BLaER1 treated with 17β-estradiol and CSF1 and Interleukin-3, amounts not matched to agents 10 nM and 100 nM (cell line): Measurements from ENCODE around the gene SNX8.

Experiments used
- H3K27ac ChIP-seq, 11 experiments: shearing (Covaris generic); formaldehyde crosslinking; 2 replicates each; pipeline ENCODE4 v1.8.1; 2022
- H3K27me3 ChIP-seq, 11 experiments: shearing (Covaris generic); formaldehyde crosslinking; 2 replicates each; pipeline ENCODE4 v1.8.1; 2022
- H3K36me3 ChIP-seq, 11 experiments: shearing (Covaris generic); formaldehyde crosslinking; 2 replicates each; pipeline ENCODE4 v1.8.1; 2022
- H3K4me1 ChIP-seq, 10 experiments: shearing (Covaris generic); formaldehyde crosslinking; 2 replicates each; pipeline ENCODE4 v1.8.1; 2022
- H3K4me2 ChIP-seq, 11 experiments: shearing (Covaris generic); formaldehyde crosslinking; 2 replicates each; pipeline ENCODE4 v1.8.1; 2022
- H3K4me3 ChIP-seq, 10 experiments: shearing (Covaris generic); formaldehyde crosslinking; 2 replicates each; pipeline ENCODE4 v1.8.1; 2022
- H3K9ac ChIP-seq, 11 experiments: shearing (Covaris generic); formaldehyde crosslinking; 2 replicates each; pipeline ENCODE4 v1.8.1; 2022
- H3K9me3 ChIP-seq, 11 experiments: shearing (Covaris generic); formaldehyde crosslinking; replicated peaks in 1 of 11; 2 replicates each; pipeline ENCODE4 v1.8.1; 2022
- H4K20me1 ChIP-seq, 11 experiments: shearing (Covaris generic); formaldehyde crosslinking; 2 replicates each; pipeline ENCODE4 v1.8.1; 2022
- Cebpa-rat ChIP-seq, 11 experiments: shearing (Covaris generic); IDR thresholded peaks; 2 replicates each; pipeline ENCODE4 v1.8.1; 2022

The SNX8 gene

DNA sequence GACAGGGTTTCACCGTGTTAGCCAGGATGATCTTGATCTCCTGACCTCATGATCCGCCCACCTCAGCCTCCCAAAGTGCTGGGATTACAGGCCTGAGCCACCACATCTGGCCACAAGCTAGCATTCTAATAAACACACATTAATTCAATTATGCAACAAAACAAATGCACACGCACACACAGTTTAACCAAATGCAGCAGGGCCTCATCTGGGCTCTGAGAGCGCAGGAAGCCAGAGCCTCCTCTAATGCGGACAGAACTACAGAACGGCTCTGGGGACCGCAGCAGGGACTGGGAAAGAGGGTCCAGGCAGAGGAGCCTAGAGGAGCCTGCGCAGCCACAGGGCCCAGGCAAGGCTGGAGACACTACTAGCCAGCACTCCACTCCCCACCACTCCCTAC is 85.3 kb downstream of the SNX8 start:
- H3K36me3 ChIP-seq: peaks cover 65 to 74% (median 70%) of the 10 kb centered on the region in 11 experiments
- H3K9me3 ChIP-seq: no peaks in the 10 kb centered on the region
- H4K20me1 ChIP-seq: peaks cover 10 to 84% (median 78%) of the 10 kb centered on the region in 11 experiments; a peak in 20 of 22 replicates
- TF ChIP-seq Cebpa-rat (IDR thresholded peaks at IDR 0.05): no peak
- no peak overlapping the region for H3K4me3 ChIP-seq
- H3K27ac ChIP-seq: no peak overlapping the region
- no peak overlapping the region for H3K4me2 ChIP-seq
- H3K9ac ChIP-seq: peak overlapping the region in 9 of 11 experiments; percentile 1 to 95 (median 27); a peak in 7 of 22 replicates
- peaks cover 26 to 44% (median 34%) of the 10 kb centered on the region in 10 experiments for H3K4me1 ChIP-seq
- no peaks in the 10 kb centered on the region for H3K27me3 ChIP-seq

DNA sequence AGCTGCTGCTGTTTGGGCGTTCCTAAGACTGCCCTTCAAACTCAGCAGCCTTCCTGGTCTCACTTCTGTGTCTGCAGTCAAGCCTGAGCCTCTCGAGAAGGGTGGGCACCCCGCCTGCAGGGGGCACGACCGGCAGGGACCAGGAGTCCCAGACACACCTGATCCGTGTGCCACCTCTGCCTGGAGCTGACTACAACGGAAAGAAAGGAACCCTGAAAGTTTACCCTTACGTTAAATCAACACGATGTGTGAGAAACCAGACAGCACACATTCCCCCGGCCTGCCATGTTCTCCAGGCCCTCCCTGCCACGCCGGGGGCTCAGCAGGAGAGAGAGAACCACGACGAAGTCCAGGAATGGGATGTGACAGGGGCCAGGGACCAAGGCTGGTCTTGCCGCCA is 86.5 kb downstream of the SNX8 start:
- Histone ChIP-seq H4K20me1 (peaks cover 10 to 96% (median 91%) of the 10 kb centered on the region in 11 experiments; a peak in 20 of 22 replicates), H3K9me3 (no peaks in the 10 kb centered on the region), H3K4me1 (peaks cover 16 to 35% (median 25%) of the 10 kb centered on the region in 10 experiments), H3K36me3 (peaks cover 76 to 84% (median 81%) of the 10 kb centered on the region in 11 experiments), H3K4me2 (no peak overlapping the region), H3K9ac (peak overlapping the region in 6 of 11 experiments; percentile 15 to 46 (median 34); a peak in 8 of 22 replicates), H3K4me3 (no peak overlapping the region), H3K27me3 (no peaks in the 10 kb centered on the region), H3K27ac (no peak overlapping the region)
- no peak for TF ChIP-seq Cebpa-rat (IDR thresholded peaks at IDR 0.05)

DNA sequence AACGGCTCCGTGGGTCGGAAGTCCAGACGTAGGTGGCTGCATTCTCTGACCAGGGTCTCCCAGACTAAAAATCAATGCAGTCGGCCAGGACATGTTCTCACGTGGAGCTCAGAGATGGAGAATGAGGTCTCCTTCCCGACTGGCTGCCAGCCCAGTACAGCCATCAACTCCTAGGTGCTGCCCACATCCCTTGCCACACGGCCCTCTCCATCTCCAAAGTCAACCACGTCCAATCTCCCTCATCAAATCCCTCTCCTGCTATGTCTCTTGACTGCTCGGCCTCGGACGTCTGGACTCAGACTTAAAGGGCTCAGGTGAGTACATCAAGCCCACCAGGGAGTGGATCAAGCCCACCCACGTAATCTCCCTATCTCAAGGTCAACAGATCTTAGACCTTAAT is 88.4 kb downstream of the SNX8 start:
- TF ChIP-seq Cebpa-rat (IDR thresholded peaks at IDR 0.05): no peak
- peaks cover 94 to 100% (median 98%) of the 10 kb centered on the region in 11 experiments for H3K36me3 ChIP-seq
- H3K27me3 ChIP-seq: no peaks in the 10 kb centered on the region
- H3K4me3 ChIP-seq: no peak overlapping the region
- no peak overlapping the region for H3K4me2 ChIP-seq
- peaks cover 4 to 98% (median 83%) of the 10 kb centered on the region in 11 experiments; a peak in 21 of 22 replicates for H4K20me1 ChIP-seq
- H3K4me1 ChIP-seq: peaks cover 4 to 22% (median 12%) of the 10 kb centered on the region in 10 experiments
- no peak overlapping the region for H3K9ac ChIP-seq
- H3K27ac ChIP-seq: no peak overlapping the region
- no peaks in the 10 kb centered on the region for H3K9me3 ChIP-seq

DNA sequence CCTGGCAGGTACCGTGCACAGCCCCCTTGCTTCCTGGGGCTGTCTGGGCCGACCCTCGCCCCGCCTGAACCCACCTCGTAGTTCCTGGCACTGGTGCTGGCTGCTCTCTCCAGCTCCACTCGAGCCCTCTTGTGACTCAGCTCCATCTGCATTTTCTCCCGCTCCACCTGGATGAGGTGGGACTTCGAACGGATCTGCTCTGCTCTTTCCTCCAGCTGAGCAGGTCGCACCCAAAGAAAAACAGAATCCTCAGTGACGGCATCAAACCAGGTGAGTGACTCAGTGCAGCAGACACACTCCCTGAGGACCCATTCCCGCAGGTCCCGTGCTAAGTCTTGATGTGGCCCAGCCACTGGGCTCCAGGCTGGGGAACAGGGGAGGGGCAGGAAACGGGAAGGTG is 88.9 kb downstream of the SNX8 start:
- no peak for TF ChIP-seq Cebpa-rat (IDR thresholded peaks at IDR 0.05)
- Histone ChIP-seq H3K9me3 (no peaks in the 10 kb centered on the region), H3K9ac (no peak overlapping the region), H3K36me3 (peaks cover 95 to 100% (median 98%) of the 10 kb centered on the region in 11 experiments), H3K27me3 (no peaks in the 10 kb centered on the region), H3K4me3 (no peak overlapping the region), H4K20me1 (peaks cover 9 to 98% (median 83%) of the 10 kb centered on the region in 11 experiments; a peak in 21 of 22 replicates), H3K4me1 (peaks cover 0 to 17% (median 8%) of the 10 kb centered on the region in 10 experiments; a peak in 13 of 20 replicates), H3K27ac (no peak overlapping the region), H3K4me2 (no peak overlapping the region)

DNA sequence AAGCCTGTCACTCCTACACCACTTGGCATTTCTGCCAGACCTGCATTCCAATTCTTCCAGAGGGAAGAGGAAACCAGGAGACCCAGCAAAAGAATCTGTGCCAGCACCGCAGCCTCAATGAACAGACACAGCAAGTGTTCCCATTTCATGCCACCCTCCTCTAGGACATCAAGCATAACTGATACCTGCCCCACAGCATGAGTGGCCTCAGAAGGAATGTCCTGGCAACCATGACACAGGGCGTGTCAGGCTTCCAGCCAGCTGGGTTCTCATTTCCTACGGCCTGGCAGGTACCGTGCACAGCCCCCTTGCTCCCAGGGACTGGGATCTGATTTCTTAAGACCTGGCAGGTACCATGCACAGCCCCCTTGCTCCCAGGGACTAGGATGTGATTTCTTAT is 89.3 kb downstream of the SNX8 start:
- 0 out of 22 replicates have a peak overlapping the region, but pooled peaks of 1 of the 11 experiments have one; percentile 17 for H3K9ac ChIP-seq
- H3K27me3 ChIP-seq: no peaks in the 10 kb centered on the region
- H3K9me3 ChIP-seq: no peaks in the 10 kb centered on the region
- H3K4me3 ChIP-seq: no peak overlapping the region
- peaks cover 13 to 98% (median 83%) of the 10 kb centered on the region in 11 experiments; a peak in 21 of 22 replicates for H4K20me1 ChIP-seq
- H3K27ac ChIP-seq: no peak overlapping the region
- peaks cover 95 to 100% (median 98%) of the 10 kb centered on the region in 11 experiments for H3K36me3 ChIP-seq
- H3K4me1 ChIP-seq: peaks cover 0 to 13% (median 4%) of the 10 kb centered on the region in 10 experiments; a peak in 11 of 20 replicates
- no peak for TF ChIP-seq Cebpa-rat (IDR thresholded peaks at IDR 0.05)
- H3K4me2 ChIP-seq: no peak overlapping the region

DNA sequence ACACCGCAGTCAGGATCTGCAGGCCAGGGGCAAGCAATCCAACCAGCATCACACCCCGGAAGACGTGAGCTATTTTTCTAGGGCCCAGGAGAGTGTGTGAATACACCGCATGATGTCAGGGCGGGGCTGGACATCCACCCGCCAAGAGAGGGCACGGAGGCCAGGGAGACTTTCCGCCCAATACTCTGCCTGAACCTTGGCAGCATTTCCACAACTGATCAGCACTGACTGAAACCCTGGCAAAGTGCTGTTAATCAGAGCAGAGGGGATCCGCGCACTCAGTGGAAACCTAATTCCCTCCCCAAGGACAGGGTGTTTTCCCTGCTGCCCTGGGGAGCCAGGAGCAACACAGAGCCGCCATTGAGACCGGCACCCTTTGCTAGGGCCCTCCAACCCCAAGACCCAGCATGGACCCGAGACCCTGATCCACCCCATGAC is 89.7 kb downstream of the SNX8 start:
- Histone ChIP-seq H3K36me3 (peaks cover 94 to 100% (median 98%) of the 10 kb centered on the region in 11 experiments), H3K27me3 (no peaks in the 10 kb centered on the region), H3K4me2 (no peak overlapping the region), H3K9me3 (no peaks in the 10 kb centered on the region), H3K9ac (peak overlapping the region in 2 of 11 experiments; percentile 17 to 36; a peak in 1 of 22 replicates), H3K4me3 (no peak overlapping the region), H3K27ac (no peak overlapping the region), H3K4me1 (peaks cover 0 to 9% (median 3%) of the 10 kb centered on the region in 10 experiments; a peak in 6 of 20 replicates), H4K20me1 (peaks cover 14 to 98% (median 83%) of the 10 kb centered on the region in 11 experiments; a peak in 21 of 22 replicates)
- no peak for TF ChIP-seq Cebpa-rat (IDR thresholded peaks at IDR 0.05)

DNA sequence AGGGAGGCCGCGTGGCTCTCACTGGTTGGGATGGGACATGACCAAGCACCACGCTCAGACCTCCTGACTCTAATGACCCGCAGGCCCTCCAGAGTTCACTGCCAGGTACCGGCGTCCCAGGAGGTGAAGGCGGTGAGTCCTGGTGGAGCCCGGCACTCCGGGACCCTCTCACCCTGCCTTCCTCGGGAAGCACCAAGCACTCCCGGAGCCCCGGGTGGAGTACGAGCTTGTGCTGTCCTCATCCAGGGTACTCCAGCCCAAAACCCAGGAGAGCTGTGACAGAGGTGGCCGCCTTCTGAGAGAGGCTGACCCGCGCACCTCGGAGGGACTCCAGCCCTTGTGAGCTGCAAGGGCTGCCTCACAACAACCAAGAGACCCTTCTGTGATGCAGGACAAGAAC is 90.9 kb downstream of the SNX8 start:
- H3K27me3 ChIP-seq: no peaks in the 10 kb centered on the region
- H3K9ac ChIP-seq: no peak overlapping the region; a peak in 1 of 22 replicates
- H3K4me3 ChIP-seq: no peak overlapping the region
- TF ChIP-seq Cebpa-rat (IDR thresholded peaks at IDR 0.05): no peak
- H3K4me1 ChIP-seq: peaks cover 0 to 8% (median 2%) of the 10 kb centered on the region in 10 experiments; a peak in 6 of 20 replicates
- H3K36me3 ChIP-seq: peaks cover 91 to 98% (median 95%) of the 10 kb centered on the region in 11 experiments
- H4K20me1 ChIP-seq: peaks cover 14 to 94% (median 76%) of the 10 kb centered on the region in 11 experiments; a peak in 21 of 22 replicates
- H3K4me2 ChIP-seq: no peak overlapping the region
- H3K9me3 ChIP-seq: no peaks in the 10 kb centered on the region
- no peak overlapping the region for H3K27ac ChIP-seq

DNA sequence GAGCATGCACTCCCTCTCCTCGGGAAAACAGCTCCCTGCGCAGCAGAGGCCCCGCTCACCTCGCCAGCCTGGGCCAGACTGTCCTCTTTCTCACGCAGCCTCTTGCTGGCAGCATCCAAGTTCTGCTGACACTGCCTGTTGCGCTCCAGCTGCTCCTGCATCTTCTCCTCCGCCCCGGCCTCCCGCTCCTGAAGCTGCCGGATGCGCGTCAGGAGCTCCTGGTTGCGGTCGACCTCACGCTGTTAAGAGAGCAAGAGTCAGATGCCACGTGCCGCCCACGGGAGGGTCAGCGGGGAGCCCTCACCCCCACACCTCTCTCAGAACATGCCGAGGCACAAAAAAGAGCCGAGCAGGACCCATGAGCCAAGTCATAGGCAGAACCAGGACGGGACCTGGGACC is 91.7 kb downstream of the SNX8 start:
- Histone ChIP-seq H3K36me3 (peaks cover 91 to 98% (median 95%) of the 10 kb centered on the region in 11 experiments), H3K4me2 (no peak overlapping the region), H3K4me1 (peaks cover 0 to 7% (median 3%) of the 10 kb centered on the region in 10 experiments; a peak in 12 of 20 replicates), H3K4me3 (no peak overlapping the region), H3K9me3 (no peaks in the 10 kb centered on the region), H3K27me3 (no peaks in the 10 kb centered on the region), H3K27ac (no peak overlapping the region), H3K9ac (no peak overlapping the region), H4K20me1 (peaks cover 14 to 93% (median 76%) of the 10 kb centered on the region in 11 experiments; a peak in 21 of 22 replicates)
- TF ChIP-seq Cebpa-rat (IDR thresholded peaks at IDR 0.05): no peak

DNA sequence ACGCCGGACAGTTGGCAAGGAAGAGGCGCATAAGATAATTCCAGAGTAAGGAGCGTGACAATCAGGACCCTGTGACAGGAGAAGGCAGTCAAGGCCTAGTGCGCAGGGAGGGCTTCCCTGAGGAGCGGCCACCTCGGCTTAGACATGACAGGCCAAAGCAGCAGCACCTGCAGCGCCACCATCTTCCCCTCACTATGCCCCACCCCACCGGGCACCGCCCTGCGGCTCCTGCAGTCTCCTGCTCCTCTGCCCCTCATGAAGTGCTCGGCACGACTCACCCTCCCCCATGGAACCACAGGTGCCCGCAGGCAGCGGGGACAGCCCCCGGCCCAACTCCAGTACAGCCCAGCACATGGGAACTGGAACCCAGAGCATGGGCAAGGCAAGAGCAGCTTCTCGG is 93.3 kb downstream of the SNX8 start:
- Histone ChIP-seq H3K36me3 (peaks cover 91 to 98% (median 95%) of the 10 kb centered on the region in 11 experiments), H3K4me2 (no peak overlapping the region), H3K27me3 (no peaks in the 10 kb centered on the region), H3K4me1 (peaks cover 0 to 14% (median 8%) of the 10 kb centered on the region in 10 experiments; a peak in 11 of 20 replicates), H3K9me3 (no peaks in the 10 kb centered on the region), H3K4me3 (no peak overlapping the region), H4K20me1 (peaks cover 10 to 94% (median 74%) of the 10 kb centered on the region in 11 experiments; a peak in 21 of 22 replicates), H3K27ac (no peak overlapping the region), H3K9ac (no peak overlapping the region; a peak in 1 of 22 replicates)
- no peak for TF ChIP-seq Cebpa-rat (IDR thresholded peaks at IDR 0.05)
